NT2/D1 (cell line): ENCODE measurements around the gene OSBPL3.

Experiments
- SUZ12 ChIP-seq: IDR thresholded peaks from 2 replicates; pipeline ENCODE4 v1.6.1; 2011; ENCODE audit not compliant: insufficient read length, insufficient read depth; ENCODE audit errors: extremely low read depth
- YY1 ChIP-seq: IDR thresholded peaks from 2 replicates; pipeline ENCODE4 v1.6.1; 2011; ENCODE audit not compliant: insufficient read length, insufficient read depth
- ZNF274 ChIP-seq: IDR thresholded peaks from 2 replicates; pipeline ENCODE4 v1.6.1; 2011; ENCODE audit warnings: mild to moderate bottlenecking, low read depth, low read length

DNA sequence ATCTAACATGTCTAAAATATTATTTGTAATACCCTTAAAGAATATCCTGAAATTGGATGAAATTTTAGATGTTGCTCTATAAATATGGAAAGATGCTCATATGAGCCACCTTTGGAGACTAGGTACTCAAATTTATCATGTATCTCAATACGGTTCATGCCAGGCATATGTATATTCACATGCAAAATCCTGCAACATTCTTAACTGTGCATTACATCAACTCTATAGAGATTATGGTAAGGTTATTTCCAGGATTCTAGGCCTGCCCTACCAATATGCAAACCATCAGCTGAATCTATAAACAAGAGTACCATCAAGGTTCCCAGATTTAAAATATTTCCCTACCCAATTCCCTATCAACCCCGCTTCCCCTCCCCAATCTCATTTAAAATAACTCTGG is 27.5 kb downstream of the OSBPL3 start:
- TF ChIP-seq YY1 (no peak), ZNF274 (no peak), SUZ12 (no peak)
